AG09319 (cell line): ENCODE results near the gene DYNC1H1.
A peak's percentile ranks its signal among the peaks of the same experiment; 100 is the strongest.

ENCODE experiments used
- DNase-seq: peaks from one replicate; pipeline ENCODE4 v3.0.0-alpha.2; 2010; ENCODE audit warnings: low read depth; ENCODE audit errors: extremely low read depth
- CTCF ChIP-seq: IDR thresholded peaks from 2 replicates; pipeline ENCODE4 v1.5.1; 2011; ENCODE audit warnings: low read depth, mild to moderate bottlenecking, inconsistent platforms, low read length, moderate library complexity

The DYNC1H1 gene

GRCh38 chr14:102084931-102085330 lies 120.6 kb downstream of the DYNC1H1 start:
- DNase-seq, result no peak
- TF ChIP-seq CTCF, result no peak

GRCh38 chr14:102085488-102085887 lies 121.1 kb downstream of the DYNC1H1 start:
- DNase-seq, result no peak
- TF ChIP-seq CTCF, result no peak

- no peak for TF ChIP-seq CTCF
- no peak for DNase-seq
These were observed 121.8 kb downstream of the DYNC1H1 start for GRCh38 chr14:102085948-102086708.

GRCh38 chr14:102086709-102086971 lies 122.3 kb downstream of the DYNC1H1 start:
- no peak for DNase-seq

GRCh38 chr14:102086972-102087761 lies 122.8 kb downstream of the DYNC1H1 start, which contains the start of gene HSP90AA1:
Gene HSP90AA1, minus strand, starts transcription at chr14:102087044. Its CDS starts 666 bp downstream, at chr14:102086378.
- peak; percentile 80 for DNase-seq
- peak; percentile 23 for TF ChIP-seq CTCF

More at GRCh38 chr14:102086709-102086971, 122.3 kb downstream of the DYNC1H1 start:
- no peak for TF ChIP-seq CTCF

- no peak for DNase-seq
- no peak for TF ChIP-seq CTCF
These were observed 123.3 kb downstream of the DYNC1H1 start for GRCh38 chr14:102087762-102088011.

- no peak for DNase-seq
- no peak for TF ChIP-seq CTCF
These were observed 123.8 kb downstream of the DYNC1H1 start for GRCh38 chr14:102088012-102088792.
